Body of pancreas (tissue), 4 donors: Measurements from ENCODE around the gene COX4I1.

Source experiments
- POLR2A ChIP-seq, 3 donors: fragments of 450-650 bp; IDR thresholded peaks; one replicate each; pipeline ENCODE4 v1.6.1; 2016; ENCODE audit warnings: antibody characterized with exemption in 3 of 3, mild to moderate bottlenecking in 2 of 3
- TF ChIP-seq, protein P1 (sequence below), 7 experiments: fragments of 450-650 bp in 4 of 7; fragments of 200-600 bp in 3 of 7; sonication (generic) in 3 of 7; IDR thresholded peaks; one replicate each; pipeline ENCODE4 v1.5.1; 2016 to 2019; ENCODE audit warnings: antibody characterized with exemption in 7 of 7

DNA sequence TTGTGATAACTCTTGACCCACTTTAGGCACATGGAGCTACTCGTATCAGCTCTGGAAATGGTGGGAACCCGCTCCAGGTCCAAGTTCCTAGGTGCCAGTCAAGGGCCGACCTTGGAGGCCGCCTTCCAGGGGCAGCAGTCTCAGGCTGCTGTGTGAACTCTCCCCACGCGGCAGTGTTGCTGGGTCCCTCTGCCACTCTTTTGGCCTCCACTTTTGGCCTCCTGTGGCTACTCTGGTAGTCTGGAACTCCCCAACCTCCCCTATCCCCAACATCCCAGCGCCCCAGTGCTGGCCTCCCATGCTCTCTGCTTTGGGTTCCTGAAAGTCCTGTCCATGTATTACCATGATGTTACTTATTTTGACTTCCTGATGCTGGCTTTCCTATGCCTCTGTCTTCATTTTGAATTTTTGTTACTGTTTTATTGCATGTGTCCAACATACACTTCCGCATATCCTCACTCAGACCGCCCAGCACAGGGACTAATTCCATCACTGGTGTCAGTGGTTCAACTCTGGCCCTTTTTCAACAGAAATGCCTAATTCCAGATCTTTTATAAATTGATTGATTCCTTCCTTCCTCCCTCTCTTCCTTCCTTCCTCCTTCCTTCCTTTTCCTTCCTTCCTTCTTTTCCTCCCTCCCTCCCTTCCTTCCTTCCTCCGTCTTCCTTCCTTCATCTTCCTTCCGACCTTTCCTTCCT lies 44.1 kb downstream of the COX4I1 start:
- TF ChIP-seq, protein P1, sequence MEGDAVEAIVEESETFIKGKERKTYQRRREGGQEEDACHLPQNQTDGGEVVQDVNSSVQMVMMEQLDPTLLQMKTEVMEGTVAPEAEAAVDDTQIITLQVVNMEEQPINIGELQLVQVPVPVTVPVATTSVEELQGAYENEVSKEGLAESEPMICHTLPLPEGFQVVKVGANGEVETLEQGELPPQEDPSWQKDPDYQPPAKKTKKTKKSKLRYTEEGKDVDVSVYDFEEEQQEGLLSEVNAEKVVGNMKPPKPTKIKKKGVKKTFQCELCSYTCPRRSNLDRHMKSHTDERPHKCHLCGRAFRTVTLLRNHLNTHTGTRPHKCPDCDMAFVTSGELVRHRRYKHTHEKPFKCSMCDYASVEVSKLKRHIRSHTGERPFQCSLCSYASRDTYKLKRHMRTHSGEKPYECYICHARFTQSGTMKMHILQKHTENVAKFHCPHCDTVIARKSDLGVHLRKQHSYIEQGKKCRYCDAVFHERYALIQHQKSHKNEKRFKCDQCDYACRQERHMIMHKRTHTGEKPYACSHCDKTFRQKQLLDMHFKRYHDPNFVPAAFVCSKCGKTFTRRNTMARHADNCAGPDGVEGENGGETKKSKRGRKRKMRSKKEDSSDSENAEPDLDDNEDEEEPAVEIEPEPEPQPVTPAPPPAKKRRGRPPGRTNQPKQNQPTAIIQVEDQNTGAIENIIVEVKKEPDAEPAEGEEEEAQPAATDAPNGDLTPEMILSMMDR (IDR thresholded peaks at IDR 0.05) = no peak
- TF ChIP-seq POLR2A (IDR thresholded peaks at IDR 0.05) = no peak
